Superior temporal gyrus (tissue), 1 donor: ENCODE data around the gene MPIG6B.

ENCODE experiments used
- DNase-seq: peaks from one replicate; pipeline ENCODE4 v3.0.0-alpha.2; 2016; ENCODE audit errors: extremely low spot score

MPIG6B gene

GRCh38 chr6:31737991-31738979, 15.1 kb downstream of the MPIG6B start:
- DNase-seq: no peak

DNA sequence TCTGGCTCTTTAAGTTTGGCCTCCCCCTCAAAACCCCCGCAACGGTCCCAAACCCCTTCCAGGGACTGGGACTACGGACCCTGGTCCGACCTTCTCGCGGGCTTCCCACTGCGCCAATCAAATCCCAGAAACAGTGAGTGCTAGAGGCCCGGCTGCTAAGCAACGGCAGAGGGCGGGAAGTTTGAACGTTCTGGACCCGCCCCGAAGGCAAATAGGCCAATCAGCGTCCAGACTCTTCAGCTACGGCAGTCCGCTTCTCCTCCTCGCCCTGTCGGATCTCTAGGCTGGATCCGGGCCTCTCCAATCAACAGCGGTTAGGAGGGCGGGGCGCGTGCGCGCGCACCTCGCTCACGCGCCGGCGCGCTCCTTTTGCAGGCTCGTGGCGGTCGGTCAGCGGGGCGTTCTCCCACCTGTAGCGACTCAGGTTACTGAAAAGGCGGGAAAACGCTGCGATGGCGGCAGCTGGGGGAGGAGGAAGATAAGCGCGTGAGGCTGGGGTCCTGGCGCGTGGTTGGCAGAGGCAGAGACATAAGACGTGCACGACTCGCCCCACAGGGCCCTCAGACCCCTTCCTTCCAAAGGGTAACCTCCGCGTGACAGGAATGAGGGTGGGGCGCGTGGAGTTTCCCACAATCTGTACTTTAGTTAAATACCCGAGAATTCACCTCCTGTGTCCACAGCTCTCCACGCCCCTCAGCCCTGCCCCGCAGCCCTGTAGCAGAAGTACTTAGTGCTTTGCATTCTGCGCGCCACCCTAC, 16.6 kb downstream of the MPIG6B start, which contains the start of gene MSH5:
Gene MSH5 (plus strand): TSS at position 367 of the 758 bp plus-strand sequence. CDS start 462 bp downstream, outside the sequence.
- DNase-seq: peak; percentile 100

DNA sequence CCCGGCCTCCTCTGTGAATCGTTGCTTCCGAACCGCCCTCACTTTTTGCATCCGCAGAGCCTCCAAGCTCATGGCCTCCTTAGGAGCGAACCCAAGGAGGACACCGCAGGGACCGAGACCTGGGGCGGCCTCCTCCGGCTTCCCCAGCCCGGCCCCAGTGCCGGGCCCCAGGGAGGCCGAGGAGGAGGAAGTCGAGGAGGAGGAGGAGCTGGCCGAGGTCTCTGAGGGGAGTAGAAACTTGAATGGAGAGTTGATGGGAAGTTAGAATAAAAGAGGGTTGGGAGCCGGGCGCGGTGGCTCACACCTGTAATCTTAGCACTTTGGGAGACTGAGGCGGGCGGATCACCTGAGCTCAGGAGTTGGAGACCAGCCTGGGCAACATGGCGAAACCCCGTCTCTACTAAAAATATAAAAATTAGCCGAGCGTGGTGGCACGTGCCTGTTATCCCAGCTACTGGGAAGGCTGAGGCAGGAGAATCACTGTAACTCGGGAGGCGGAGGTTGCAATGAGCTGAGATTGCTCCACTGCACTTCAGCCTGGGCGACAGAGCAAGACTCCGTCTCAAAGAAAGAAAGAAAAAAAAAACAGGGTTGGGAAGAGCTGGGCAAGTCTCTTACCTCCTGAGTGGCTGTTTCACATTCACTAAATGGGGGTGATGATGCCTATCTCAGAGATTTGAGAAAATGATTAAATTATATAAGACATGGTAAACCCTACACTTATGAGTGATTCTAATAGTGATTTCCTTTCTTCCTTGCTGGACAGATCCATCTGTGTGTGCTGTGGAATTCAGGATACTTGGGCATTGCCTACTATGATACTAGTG, 17.4 kb downstream of the MPIG6B start:
- no peak for DNase-seq

GRCh38 chr6:31741815-31742214, 18.6 kb downstream of the MPIG6B start:
- DNase-seq: no peak

DNA sequence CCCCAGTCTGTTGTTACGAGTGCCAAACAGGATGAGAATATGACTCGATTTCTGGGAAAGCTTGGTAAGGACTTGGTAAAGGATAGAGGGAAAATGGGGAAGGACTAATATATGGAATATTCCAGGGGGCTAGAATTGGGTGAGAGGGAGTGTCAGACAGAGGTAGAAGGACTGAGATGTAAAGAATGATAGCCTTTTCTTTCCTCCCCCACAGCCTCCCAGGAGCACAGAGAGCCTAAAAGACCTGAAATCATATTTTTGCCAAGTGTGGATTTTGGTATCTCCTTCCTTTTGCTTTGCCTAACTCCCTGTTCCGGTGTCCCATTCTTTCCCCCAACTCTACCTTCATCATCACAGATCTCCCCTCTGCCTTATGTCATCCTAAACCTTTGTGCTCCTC, 19.7 kb downstream of the MPIG6B start:
- DNase-seq: no peak

DNA sequence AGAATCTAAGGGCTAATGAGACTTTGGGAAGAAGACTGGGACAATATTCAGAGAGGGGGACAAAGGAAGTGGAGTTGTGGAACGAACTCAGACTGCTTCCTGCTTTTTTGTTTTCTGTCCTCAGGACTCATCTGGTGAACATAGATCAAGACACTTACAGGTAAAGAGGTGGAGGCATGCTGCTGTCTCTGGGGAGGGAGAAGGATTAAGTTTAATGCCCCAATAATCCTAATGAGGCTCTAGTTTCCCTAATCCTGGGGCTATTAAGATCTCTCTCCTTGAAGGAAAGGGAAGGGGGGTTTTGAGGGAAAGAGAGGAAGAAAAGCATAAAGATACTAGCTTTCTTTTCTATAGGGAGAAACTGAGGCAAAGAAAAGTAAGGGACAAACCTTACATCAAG, 21.2 kb downstream of the MPIG6B start:
- no peak for DNase-seq

GRCh38 chr6:31749301-31750036, 26.3 kb downstream of the MPIG6B start:
- DNase-seq: no peak

DNA sequence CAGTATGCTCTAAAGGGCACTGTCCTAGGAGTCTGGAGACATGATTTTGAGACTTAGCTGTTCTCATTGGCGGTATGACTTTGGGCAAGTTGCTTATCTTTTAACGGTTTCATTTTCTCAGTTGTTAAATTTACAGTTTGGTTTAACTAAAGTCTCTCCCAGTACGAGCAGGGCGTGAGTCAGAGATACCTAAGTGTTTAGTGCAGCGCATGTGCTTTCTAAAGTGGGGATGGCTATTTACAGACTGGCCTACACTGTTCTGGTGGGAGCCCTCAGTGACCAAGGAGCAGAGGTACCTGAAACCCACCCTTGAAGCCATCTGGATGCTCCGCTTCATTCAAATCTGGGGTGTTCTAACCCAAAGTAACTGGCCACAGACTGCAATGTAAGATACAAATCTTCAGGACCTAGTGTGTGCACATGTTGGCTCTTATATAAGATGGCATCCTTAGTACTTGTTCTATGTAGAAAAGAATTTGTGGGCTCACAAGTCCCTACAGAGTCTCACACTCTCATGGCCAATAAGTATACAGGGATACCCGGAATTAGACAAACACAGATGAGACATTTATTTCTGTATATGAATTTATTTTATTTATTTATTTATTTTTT, 27.3 kb downstream of the MPIG6B start:
- no peak for DNase-seq

GRCh38 chr6:31752739-31753319, 29.7 kb downstream of the MPIG6B start:
- no peak for DNase-seq

DNA sequence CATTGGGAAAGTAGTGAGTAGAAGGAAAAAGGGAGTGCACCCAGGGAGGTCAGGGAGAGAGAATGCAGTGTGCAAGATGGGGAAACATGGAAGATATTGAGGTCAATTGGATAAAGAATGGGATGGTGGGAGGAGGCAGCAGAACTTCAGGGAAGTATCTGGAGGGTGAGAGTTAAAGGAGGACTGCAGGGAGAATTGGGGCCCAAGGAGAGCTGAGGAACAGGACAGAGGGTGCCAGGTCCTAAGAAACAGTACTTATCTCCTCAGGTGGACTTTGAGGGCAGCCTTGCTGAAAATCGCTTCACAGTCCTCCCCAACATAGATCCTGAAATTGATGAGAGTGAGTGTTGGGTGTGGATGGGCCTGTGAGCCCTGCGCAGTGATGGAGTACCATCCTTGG, 35.1 kb downstream of the MPIG6B start:
- no peak for DNase-seq

DNA sequence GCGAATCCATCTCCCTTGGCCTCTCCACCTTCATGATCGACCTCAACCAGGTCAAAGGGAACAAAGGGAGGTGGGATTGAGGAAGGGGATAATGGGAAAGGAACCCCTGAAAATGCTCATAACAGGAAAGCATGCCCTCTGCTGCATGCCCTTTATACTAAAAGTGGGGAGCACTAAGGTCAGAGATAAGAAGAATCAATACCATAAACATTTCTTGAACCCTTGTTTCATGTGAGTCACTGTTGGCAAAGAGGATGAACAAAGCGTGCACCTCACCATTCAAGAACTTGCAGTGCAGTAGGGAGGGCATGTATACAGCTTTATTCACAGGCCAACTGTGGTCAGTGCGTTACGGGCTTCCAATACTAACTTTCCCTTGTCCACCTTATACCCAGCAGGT, 37.6 kb downstream of the MPIG6B start:
- DNase-seq: no peak

DNA sequence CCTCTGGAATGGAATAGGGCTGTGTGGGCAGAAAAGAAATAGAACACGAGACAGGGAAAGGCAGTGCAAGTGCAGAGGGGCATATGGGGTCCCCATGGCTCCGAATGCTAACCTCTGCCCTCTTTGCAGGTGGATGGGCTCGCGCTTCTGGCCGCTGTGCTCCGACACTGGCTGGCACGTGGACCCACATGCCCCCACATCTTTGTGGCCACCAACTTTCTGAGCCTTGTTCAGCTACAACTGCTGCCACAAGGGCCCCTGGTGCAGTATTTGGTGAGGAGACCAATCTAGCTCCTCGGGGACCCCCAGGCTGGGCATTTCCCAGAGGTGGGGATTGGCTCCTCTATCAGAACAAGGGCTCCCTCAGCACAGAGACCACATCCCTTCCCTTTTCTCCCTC, 38.2 kb downstream of the MPIG6B start:
- DNase-seq: no peak

DNA sequence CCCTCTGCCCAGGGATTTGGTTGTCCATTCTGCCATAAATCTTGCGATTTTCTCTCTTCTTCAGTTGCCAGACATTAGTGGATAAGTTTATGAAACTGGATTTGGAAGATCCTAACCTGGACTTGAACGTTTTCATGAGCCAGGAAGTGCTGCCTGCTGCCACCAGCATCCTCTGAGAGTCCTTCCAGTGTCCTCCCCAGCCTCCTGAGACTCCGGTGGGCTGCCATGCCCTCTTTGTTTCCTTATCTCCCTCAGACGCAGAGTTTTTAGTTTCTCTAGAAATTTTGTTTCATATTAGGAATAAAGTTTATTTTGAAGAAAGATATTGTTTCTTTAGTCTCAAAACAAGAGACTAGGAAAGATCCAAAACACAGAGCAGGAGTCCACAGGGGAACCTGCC, 39.2 kb downstream of the MPIG6B start, which contains the start of gene SAPCD1:
Gene SAPCD1 (plus strand): TSS at position 301 of the 400 bp plus-strand sequence. CDS start 399 bp downstream, outside the sequence.
- DNase-seq: no peak

- no peak for DNase-seq
Measured at GRCh38 chr6:31762878-31763618, 39.9 kb downstream of the MPIG6B start.

- no peak for DNase-seq
Measured at GRCh38 chr6:31763619-31763940, 40.4 kb downstream of the MPIG6B start.

GRCh38 chr6:31764198-31764597, 41.0 kb downstream of the MPIG6B start:
- DNase-seq: no peak

- no peak for DNase-seq
Measured at GRCh38 chr6:31765559-31765909, 42.4 kb downstream of the MPIG6B start.

DNA sequence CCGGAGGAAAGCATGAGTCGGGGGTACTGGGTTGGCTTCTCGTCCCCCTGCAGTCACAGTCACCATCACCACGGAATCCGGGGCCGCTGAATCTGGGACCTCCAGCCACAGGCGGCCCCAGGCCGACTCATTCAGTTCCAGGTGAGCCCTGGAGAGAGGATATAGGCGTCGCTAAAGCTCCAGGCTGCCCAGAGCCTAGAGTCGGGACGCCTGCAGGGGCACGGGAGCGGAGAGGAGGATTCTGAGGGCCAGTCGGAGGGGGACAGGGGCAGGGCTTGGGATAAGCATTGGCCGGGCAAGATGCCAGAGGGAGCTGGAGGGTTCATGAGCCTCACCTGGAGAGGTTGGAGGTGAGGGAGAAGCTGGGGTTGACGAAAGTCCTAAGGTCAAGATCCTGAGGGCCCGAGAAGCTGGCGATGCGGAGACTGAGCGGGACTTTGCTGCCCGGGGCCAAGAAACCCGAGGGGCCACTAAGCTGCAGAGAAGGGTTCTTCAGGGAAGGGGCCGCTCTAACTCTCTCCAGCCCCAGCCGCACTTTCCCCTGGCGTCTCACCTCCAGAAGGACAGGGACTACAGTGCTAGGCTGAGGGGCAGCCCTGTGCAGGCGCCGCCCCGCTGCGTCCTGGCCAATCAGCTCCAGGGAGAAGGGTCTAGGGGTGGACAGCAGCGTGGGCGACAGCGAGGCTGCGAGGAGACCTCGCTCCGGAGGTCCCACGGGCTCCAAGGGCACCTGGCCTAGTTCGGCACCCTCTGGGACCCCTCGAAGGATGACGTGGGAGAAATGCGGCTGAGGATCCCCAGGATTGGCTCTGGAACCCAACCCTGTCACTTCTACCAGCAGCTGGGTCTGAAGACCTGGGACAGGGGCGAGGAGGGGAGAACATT, 43.0 kb downstream of the MPIG6B start:
- no peak for DNase-seq
